HG03159 (cell line): Measurements from ENCODE around the gene NUB1.
A peak's percentile ranks its signal among the peaks of the same experiment; 100 is the strongest.

Experiments
- ATAC-seq: cut with Tn5 transposase; IDR thresholded peaks from one replicate; pipeline ENCODE4 v1.9.1; 2021; ENCODE audit warnings: mild to moderate bottlenecking, moderate library complexity; ENCODE audit not compliant: unreplicated experiment

NUB1 gene

GRCh38 chr7:151342102-151342646 is 562 bp downstream of the NUB1 start:
- peak; percentile 54 for ATAC-seq

GRCh38 chr7:151342811-151343210 is 1.2 kb downstream of the NUB1 start:
- peak; percentile 2 for ATAC-seq

- no peak for ATAC-seq
Observed at GRCh38 chr7:151343516-151343915, 1.9 kb downstream of the NUB1 start.

- no peak for ATAC-seq
Observed at GRCh38 chr7:151345576-151346469, 4.2 kb downstream of the NUB1 start.

GRCh38 chr7:151346470-151346769 is 4.8 kb downstream of the NUB1 start:
- ATAC-seq: no peak

- no peak for ATAC-seq
Observed at GRCh38 chr7:151347200-151347599, 5.6 kb downstream of the NUB1 start.

GRCh38 chr7:151348970-151349369 is 7.4 kb downstream of the NUB1 start:
- ATAC-seq: no peak

- peak; percentile 30 for ATAC-seq
Observed at GRCh38 chr7:151349507-151349853, 7.9 kb downstream of the NUB1 start.

- no peak for ATAC-seq
Observed at GRCh38 chr7:151351027-151351426, 9.4 kb downstream of the NUB1 start.

GRCh38 chr7:151351967-151352366 is 10.4 kb downstream of the NUB1 start:
- peak; percentile 42 for ATAC-seq

- ATAC-seq: peak; percentile 20
Observed at GRCh38 chr7:151352512-151352911, 10.9 kb downstream of the NUB1 start.

GRCh38 chr7:151361193-151361959 is 19.8 kb downstream of the NUB1 start:
- no peak for ATAC-seq

GRCh38 chr7:151363182-151363581 is 21.6 kb downstream of the NUB1 start:
- ATAC-seq: no peak

GRCh38 chr7:151366166-151366879 is 24.7 kb downstream of the NUB1 start:
- no peak for ATAC-seq

GRCh38 chr7:151366880-151367222 is 25.2 kb downstream of the NUB1 start:
- no peak for ATAC-seq

- no peak for ATAC-seq
Observed at GRCh38 chr7:151367284-151367683, 25.7 kb downstream of the NUB1 start.

- peak; percentile 93 for ATAC-seq
Observed at GRCh38 chr7:151368136-151368571, 26.5 kb downstream of the NUB1 start.

- ATAC-seq: no peak
Observed at GRCh38 chr7:151371266-151371665, 29.7 kb downstream of the NUB1 start.

GRCh38 chr7:151372612-151373265 is 31.1 kb downstream of the NUB1 start:
- ATAC-seq: no peak

- ATAC-seq: no peak
Observed at GRCh38 chr7:151373599-151373998, 32.0 kb downstream of the NUB1 start.

GRCh38 chr7:151374139-151374538 is 32.5 kb downstream of the NUB1 start:
- ATAC-seq: no peak
